OCI-LY7 (cell line): ENCODE measurements around the gene RBP3.

Source experiments
- CTCF ChIP-seq: fragments of 200-600 bp; sonication (generic); conservative IDR thresholded peaks from 2 replicates; pipeline ENCODE4 v1.5.1; 2014; ENCODE audit warnings: mild to moderate bottlenecking, antibody characterized with exemption, low read length, moderate library complexity, mixed read lengths
- EZH2phosphoT487 ChIP-seq: fragments of 200-600 bp; sonication (generic); IDR thresholded peaks from 2 replicates; pipeline ENCODE4 v1.6.1; 2018; ENCODE audit warnings: low read depth, borderline replicate concordance, mild to moderate bottlenecking, mixed run types, antibody characterized with exemption, low read length, moderate library complexity, mixed read lengths

GRCh38 chr10:47301833-47302232, 46.3 kb upstream of the RBP3 start:
- TF ChIP-seq CTCF = no peak
- no peak for TF ChIP-seq EZH2phosphoT487
